Endothelial cell of hepatic sinusoid (primary cell): Measurements from ENCODE around the gene CTCF.
"Not testable (repeated sequence)": the region's sequence is repeated elsewhere in the genome, so short reads cannot be mapped to it uniquely, and the experiment has no call there.

Experiments used
- in situ Hi-C: cut with HindIII; loops from 2 replicates; pipeline ENCODE4 v1.10.0; 2017; ENCODE audit warnings: low sequenced_read_pairs

Gene CTCF

GRCh38 chr16:67562526-67562917 is at the start of gene CTCF:
TSS of gene CTCF (plus strand) at chr16:67562526. CDS start at chr16:67610833, 48,307 bp downstream.
- in situ Hi-C loops: no loop called here

GRCh38 chr16:67513892-67514291 is 48.4 kb upstream of the CTCF start:
- in situ Hi-C loops: not testable (repeated sequence)

GRCh38 chr16:67514382-67514828 is 47.9 kb upstream of the CTCF start:
- in situ Hi-C loops: no loop called here

GRCh38 chr16:67516296-67517154 is 45.8 kb upstream of the CTCF start:
- in situ Hi-C loops: no loop called here

- in situ Hi-C loops: no loop called here
Measured at GRCh38 chr16:67517155-67517445, 45.2 kb upstream of the CTCF start.

GRCh38 chr16:67517661-67518423 is 44.5 kb upstream of the CTCF start:
- in situ Hi-C loops: no loop called here

GRCh38 chr16:67518676-67519075 is 43.6 kb upstream of the CTCF start:
- in situ Hi-C loops: no loop called here

- in situ Hi-C loops: no loop called here
Measured at GRCh38 chr16:67519242-67519641, 43.1 kb upstream of the CTCF start.

GRCh38 chr16:67521095-67521804 is 41.1 kb upstream of the CTCF start:
- in situ Hi-C loops: no loop called here

GRCh38 chr16:67525176-67525860 is 37.0 kb upstream of the CTCF start:
- in situ Hi-C loops: no loop called here

GRCh38 chr16:67526149-67526791 is 36.1 kb upstream of the CTCF start:
- in situ Hi-C loops: no loop called here

GRCh38 chr16:67528222-67528869 is 34.0 kb upstream of the CTCF start, which contains the start of gene RIPOR1:
TSS of gene RIPOR1 (plus strand) at chr16:67528829. CDS start at chr16:67538447, 9,618 bp downstream.
- in situ Hi-C loops: no loop called here

- in situ Hi-C loops: no loop called here
Measured at GRCh38 chr16:67528870-67529581, 33.3 kb upstream of the CTCF start.

GRCh38 chr16:67529582-67530012 is 32.7 kb upstream of the CTCF start:
- in situ Hi-C loops: no loop called here

- in situ Hi-C loops: no loop called here
Measured at GRCh38 chr16:67530013-67530939, 32.0 kb upstream of the CTCF start.

- in situ Hi-C loops: no loop called here
Measured at GRCh38 chr16:67531247-67531646, 31.1 kb upstream of the CTCF start.

GRCh38 chr16:67533024-67533560 is 29.2 kb upstream of the CTCF start:
- in situ Hi-C loops: no loop called here

GRCh38 chr16:67533987-67534386 is 28.3 kb upstream of the CTCF start:
- in situ Hi-C loops: not testable (repeated sequence)
